OCI-LY1 (cell line): ENCODE measurements around the gene TPST2.
A peak's percentile ranks its signal among the peaks of the same experiment; 100 is the strongest.

Source experiments
- H2AFZ ChIP-seq: fragments of 200-600 bp; sonication (generic), shearing (Covaris generic); 2 replicates; pipeline ENCODE4 v1.6.0; 2014; ENCODE audit warnings: antibody characterized with exemption, mild to moderate bottlenecking, low read length
- H3F3A ChIP-seq: fragments of 200-600 bp; sonication (generic), shearing (Covaris generic); 2 replicates; pipeline ENCODE4 v1.6.0; 2014; ENCODE audit warnings: mild to moderate bottlenecking, antibody characterized with exemption, low read length, moderate library complexity; ENCODE audit not compliant: insufficient read depth
- H3K27ac ChIP-seq: fragments of 200-600 bp; sonication (generic); 2 replicates; pipeline ENCODE4 v1.5.1; 2014; ENCODE audit warnings: low read length, mixed run types, mild to moderate bottlenecking, low read depth; ENCODE audit not compliant: poor library complexity, severe bottlenecking
- H3K27me3 ChIP-seq: fragments of 200-600 bp; sonication (generic); 2 replicates; pipeline ENCODE4 v1.6.0; 2014; ENCODE audit warnings: antibody characterized with exemption, mild to moderate bottlenecking, low read length, moderate library complexity; ENCODE audit not compliant: insufficient read depth
- H3K36me3 ChIP-seq: fragments of 200-600 bp; sonication (generic); 2 replicates; pipeline ENCODE4 v1.6.1; 2014; ENCODE audit warnings: mild to moderate bottlenecking, antibody characterized with exemption, low read length, moderate library complexity, mixed read lengths; ENCODE audit not compliant: insufficient read depth
- H3K4me1 ChIP-seq: fragments of 200-600 bp; sonication (generic); 2 replicates; pipeline ENCODE4 v1.5.1; 2014; ENCODE audit warnings: mild to moderate bottlenecking, low read length, moderate library complexity; ENCODE audit not compliant: insufficient read depth, severe bottlenecking
- H3K4me2 ChIP-seq: fragments of 200-600 bp; sonication (generic), shearing (Covaris generic); 2 replicates; pipeline ENCODE4 v1.6.1; 2014; ENCODE audit warnings: low read length
- H3K4me3 ChIP-seq: fragments of 200-600 bp; sonication (generic); 2 replicates; pipeline ENCODE4 v1.5.1; 2014; ENCODE audit warnings: low read length, low read depth, mild to moderate bottlenecking, mixed read lengths; ENCODE audit not compliant: poor library complexity, severe bottlenecking
- H3K79me2 ChIP-seq: fragments of 200-600 bp; shearing (Covaris generic); 2 replicates; pipeline ENCODE4 v1.6.1; 2016; ENCODE audit warnings: mixed run types, low read length, mixed read lengths; ENCODE audit not compliant: insufficient read depth
- H3K9ac ChIP-seq: fragments of 200-600 bp; sonication (generic), shearing (Covaris generic); 2 replicates; pipeline ENCODE4 v1.6.1; 2014; ENCODE audit warnings: mild to moderate bottlenecking, low read length, mixed read lengths
- H3K9me2 ChIP-seq: fragments of 200-600 bp; sonication (generic), shearing (Covaris generic); 2 replicates; pipeline ENCODE4 v1.6.1; 2014; ENCODE audit warnings: low read depth, mild to moderate bottlenecking, low read length, mixed read lengths
- H3K9me3 ChIP-seq: fragments of 200-600 bp; shearing (Covaris generic); 2 replicates; pipeline ENCODE4 v1.6.1; 2014; ENCODE audit warnings: low read length, mixed read lengths
- H4K20me1 ChIP-seq: fragments of 200-600 bp; sonication (generic), shearing (Covaris generic); 2 replicates; pipeline ENCODE4 v1.6.0; 2016; ENCODE audit warnings: mild to moderate bottlenecking, low read length; ENCODE audit not compliant: insufficient read depth
- EZH2 ChIP-seq: fragments of 200-600 bp; sonication (generic), shearing (Covaris generic); IDR thresholded peaks from 2 replicates; pipeline ENCODE4 v1.8.0; 2017; ENCODE audit warnings: borderline replicate concordance, mixed run types, mild to moderate bottlenecking, antibody characterized with exemption, low read length, moderate library complexity, mixed read lengths
- TF ChIP-seq, protein P1 (sequence below): fragments of 200-600 bp; sonication (generic), shearing (Covaris generic); IDR thresholded peaks from 2 replicates; pipeline ENCODE4 v1.5.1; 2017; ENCODE audit warnings: mild to moderate bottlenecking, antibody characterized with exemption, low read length, moderate library complexity, mixed read lengths

The TPST2 gene

DNA sequence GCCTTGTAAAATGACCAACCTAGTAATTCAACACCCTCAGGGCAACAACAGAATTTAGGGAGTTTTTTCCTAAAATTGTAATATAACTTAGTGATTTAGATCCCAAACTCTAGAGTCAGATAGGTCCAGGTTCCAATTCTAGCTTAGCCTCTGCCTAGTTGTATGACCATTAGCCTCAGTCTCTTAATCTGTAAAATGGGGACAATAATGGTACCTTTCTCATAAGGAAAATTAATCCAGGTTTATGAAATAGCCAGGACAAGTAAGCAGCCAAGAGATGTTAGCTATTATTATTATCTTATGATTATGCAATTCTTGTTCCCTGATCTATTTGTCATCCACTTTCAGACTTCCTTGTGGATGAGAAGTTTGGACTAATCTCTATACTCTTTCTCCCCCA is 81.8 kb downstream of the TPST2 start:
- H2AFZ ChIP-seq, result no peak overlapping the region
- H3K36me3 ChIP-seq, result peaks cover 70% of the 10 kb centered on the region
- H3K79me2 ChIP-seq, result peaks cover 16% of the 10 kb centered on the region
- H3F3A ChIP-seq, result no peaks in the 10 kb centered on the region
- no peak for TF ChIP-seq EZH2
- TF ChIP-seq, protein P1, sequence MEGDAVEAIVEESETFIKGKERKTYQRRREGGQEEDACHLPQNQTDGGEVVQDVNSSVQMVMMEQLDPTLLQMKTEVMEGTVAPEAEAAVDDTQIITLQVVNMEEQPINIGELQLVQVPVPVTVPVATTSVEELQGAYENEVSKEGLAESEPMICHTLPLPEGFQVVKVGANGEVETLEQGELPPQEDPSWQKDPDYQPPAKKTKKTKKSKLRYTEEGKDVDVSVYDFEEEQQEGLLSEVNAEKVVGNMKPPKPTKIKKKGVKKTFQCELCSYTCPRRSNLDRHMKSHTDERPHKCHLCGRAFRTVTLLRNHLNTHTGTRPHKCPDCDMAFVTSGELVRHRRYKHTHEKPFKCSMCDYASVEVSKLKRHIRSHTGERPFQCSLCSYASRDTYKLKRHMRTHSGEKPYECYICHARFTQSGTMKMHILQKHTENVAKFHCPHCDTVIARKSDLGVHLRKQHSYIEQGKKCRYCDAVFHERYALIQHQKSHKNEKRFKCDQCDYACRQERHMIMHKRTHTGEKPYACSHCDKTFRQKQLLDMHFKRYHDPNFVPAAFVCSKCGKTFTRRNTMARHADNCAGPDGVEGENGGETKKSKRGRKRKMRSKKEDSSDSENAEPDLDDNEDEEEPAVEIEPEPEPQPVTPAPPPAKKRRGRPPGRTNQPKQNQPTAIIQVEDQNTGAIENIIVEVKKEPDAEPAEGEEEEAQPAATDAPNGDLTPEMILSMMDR, result no peak
- H3K9me2 ChIP-seq, result no peaks in the 10 kb centered on the region
- H3K9me3 ChIP-seq, result no peaks in the 10 kb centered on the region
- no peaks in the 10 kb centered on the region for H4K20me1 ChIP-seq
- no peak overlapping the region for H3K27ac ChIP-seq
- no peak overlapping the region for H3K4me2 ChIP-seq
- H3K9ac ChIP-seq, result no peak overlapping the region
- peaks cover 28% of the 10 kb centered on the region for H3K4me1 ChIP-seq
- no peak overlapping the region for H3K4me3 ChIP-seq
- no peaks in the 10 kb centered on the region for H3K27me3 ChIP-seq

DNA sequence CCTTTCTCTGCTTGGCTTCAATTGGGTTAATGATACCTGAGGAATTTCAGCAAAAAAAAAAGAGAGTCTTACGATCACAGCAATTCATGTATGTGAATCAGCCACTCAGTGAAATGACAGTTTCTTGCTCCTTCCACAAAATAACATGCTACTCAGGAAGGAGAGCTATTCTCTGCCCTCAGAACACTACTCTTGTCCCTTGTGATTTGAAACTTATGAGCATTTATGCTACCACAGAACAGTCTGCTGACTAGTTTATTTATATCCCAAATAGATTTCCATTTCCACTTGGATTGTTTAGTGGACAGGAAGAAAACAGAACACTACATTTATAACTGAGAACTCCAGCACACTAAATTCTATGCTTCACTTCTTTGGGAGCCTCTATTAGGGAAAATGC is 86.2 kb downstream of the TPST2 start:
- H2AFZ ChIP-seq, result no peak overlapping the region

DNA sequence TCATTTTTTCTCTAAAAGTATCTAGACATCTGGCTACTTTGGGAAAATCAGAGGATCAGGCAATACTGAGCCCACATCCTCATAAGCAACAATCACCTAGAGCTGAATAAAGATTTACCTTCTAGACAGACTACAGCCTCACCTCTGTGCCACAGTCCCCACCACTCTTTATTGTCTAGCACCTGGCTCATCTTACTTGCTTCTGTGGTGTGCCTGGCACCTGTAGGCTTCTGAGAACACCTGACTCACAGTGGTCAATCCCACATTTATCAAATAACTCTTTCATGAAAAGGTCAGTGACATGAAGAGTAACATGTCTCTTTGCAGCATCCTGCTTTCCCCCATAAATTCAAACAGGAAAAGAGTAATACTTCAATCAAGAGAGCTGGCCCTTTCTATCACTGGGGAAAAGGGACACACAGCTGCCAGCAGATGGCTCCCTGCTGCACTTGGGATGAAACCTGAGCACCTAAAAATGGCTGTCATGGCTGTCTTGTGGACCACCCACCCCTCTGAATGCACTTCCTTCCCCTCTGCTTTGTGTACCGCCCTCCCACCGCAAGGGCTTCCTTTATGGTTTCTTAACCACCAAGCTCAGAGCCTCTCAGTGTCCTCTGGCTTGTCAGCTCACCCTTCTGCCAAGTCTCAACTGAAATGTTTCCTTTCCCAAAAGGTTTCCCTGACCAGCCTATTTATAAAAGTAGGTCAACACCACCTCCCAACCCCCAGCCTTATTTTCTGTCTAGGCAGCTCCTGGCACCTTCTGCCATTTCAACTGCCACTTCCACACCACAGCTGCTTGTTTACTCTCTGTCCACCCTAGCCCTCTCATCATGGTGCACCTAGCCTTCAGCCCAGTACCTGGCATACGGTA is 87.0 kb downstream of the TPST2 start:
- no peaks in the 10 kb centered on the region for H3K27me3 ChIP-seq
- peaks cover 18% of the 10 kb centered on the region for H3K4me1 ChIP-seq
- no peak for TF ChIP-seq EZH2
- TF ChIP-seq, protein P1, result peak; percentile 92
- H3K4me3 ChIP-seq, result no peak overlapping the region
- H3K9me2 ChIP-seq, result no peaks in the 10 kb centered on the region
- H3K79me2 ChIP-seq, result no peaks in the 10 kb centered on the region
- H3K27ac ChIP-seq, result peak overlapping the region; percentile 78
- H3K9ac ChIP-seq, result peak overlapping the region; percentile 36; the same call in 1 of the 2 replicates
- H4K20me1 ChIP-seq, result no peaks in the 10 kb centered on the region
- H3K36me3 ChIP-seq, result peaks cover 84% of the 10 kb centered on the region
- H2AFZ ChIP-seq, result no peak overlapping the region
- no peaks in the 10 kb centered on the region for H3F3A ChIP-seq
- H3K4me2 ChIP-seq, result peak overlapping the region; percentile 6; the same call in 1 of the 2 replicates
- H3K9me3 ChIP-seq, result no peaks in the 10 kb centered on the region

More for the DNA sequence above, 86.2 kb downstream of the TPST2 start:
- Histone ChIP-seq H3K9me3 (no peaks in the 10 kb centered on the region), H3K9me2 (no peaks in the 10 kb centered on the region), H3K4me1 (peaks cover 18% of the 10 kb centered on the region), H3K4me3 (no peak overlapping the region), H4K20me1 (no peaks in the 10 kb centered on the region), H3K27ac (peak overlapping the region; percentile 78), H3K36me3 (peaks cover 89% of the 10 kb centered on the region), H3K4me2 (no peak overlapping the region), H3F3A (no peaks in the 10 kb centered on the region), H3K79me2 (no peaks in the 10 kb centered on the region), H3K9ac (peak overlapping the region; percentile 36; the same call in 1 of the 2 replicates), H3K27me3 (no peaks in the 10 kb centered on the region)
- TF ChIP-seq, protein P1, result no peak
- TF ChIP-seq EZH2, result no peak
